ENCODE results near the gene NKX1-1. TPM values are rescaled to one million over a fixed set of nuclear protein-coding genes. Genes with fewer than 3 reads are reported as not detected.

Gene NKX1-1
- total RNA-seq, 1 donor from 2014 or later, result not detected

DNA sequence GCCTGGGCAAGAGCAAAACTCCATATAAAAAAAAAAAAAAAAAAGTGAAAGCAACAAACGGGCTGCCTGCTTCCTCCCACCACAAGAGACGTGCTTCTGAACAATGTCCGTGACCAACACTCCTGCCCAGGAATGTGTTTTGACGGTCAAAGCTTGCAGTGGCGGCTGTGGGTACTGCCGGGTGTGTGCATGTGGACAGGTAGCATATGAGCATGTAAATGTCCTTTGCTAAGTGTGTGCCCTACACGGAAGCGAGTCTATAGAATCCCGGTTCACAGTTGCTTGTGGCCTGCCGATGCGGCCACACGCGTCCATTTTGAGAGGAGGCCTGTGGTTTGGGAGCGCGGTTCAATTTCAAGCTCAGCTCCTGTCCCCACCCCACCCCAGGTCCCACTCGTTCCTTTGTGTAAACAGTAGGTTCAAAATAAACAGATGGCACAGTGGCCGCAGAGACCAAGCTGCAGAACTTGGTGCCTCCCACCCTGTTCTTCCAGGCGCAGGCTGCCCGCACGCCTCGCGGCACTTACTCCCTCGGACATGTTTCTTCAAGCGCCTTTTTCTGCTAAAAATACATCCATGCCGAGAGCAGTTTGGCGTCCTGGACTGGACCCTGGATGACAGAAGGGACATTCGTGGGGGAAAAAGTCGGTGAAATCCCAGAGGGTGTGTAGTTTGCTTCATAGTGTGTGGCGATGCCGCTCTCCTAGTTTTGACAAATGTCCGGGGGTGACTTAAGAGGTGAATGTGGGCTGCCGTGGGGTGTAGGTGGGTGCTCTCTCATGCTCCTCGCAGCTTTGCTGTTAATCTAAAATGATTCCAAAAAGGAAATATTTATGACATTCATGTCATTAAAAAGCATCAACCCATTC lies 11.5 kb upstream of the NKX1-1 start:
- intact Hi-C loops (cut with DNase I), result no loop called here
- DNase-seq (ENCODE audit: low spot score), result peak; percentile 35

DNA sequence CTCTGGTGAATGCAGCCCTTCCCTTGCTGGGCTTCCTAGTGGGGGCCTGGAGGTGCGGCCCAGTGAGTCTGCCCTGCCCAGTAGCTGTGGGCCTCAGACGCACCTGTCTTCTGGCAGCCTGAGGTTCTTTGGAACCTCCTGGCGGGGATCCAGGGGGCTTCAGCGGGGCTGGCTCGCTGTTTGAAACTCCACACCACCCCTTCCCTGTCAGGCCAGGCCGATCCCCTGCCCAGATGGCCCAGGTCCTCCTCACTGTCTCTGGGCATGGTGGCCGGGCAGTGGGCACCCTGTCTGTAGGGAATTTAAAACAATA lies 10.7 kb upstream of the NKX1-1 start:
- intact Hi-C loops (cut with DNase I), result no loop called here

DNA sequence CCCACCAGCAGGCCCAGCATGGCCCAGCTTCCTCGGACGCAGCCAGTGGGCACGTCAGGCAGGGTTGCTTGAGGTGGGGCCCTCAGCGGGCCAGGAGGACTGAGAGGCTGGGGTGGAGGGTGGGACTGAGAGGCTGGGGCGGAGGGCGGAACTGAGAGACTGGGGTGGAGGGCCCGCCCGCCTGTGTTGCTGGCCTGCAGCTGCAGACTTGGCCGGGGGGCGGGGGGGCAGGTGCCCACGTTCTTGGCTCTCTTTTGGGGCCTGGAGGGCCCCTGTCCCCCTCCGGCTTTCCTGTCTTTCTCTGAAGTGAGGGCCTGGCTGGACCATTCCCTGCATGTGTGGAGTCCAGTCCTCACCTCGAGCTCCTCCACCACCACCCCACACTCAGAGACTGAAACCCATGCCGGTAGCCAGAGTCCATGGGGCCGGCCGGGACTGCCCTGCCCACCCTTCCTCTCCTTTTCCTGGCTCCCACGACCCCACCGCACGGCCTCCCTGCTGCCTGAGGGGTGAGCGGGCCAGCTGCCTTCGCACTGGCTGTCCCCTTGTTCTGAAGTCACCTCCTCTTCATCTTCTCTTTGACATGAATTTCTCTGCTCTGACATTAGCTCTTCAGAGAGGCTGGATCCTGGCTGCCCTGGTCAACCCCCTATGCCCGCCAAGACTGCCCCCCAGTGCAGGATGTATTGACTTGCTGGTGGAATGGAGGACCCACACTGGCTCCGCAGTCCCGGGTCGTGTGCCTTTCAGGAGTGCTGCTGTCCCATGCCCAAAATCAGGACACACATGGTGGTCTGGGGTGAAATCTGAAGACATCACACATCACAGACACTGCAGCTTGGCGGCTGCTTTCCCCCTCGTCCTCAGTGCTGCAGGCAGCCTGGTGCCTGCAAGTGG lies 10.1 kb upstream of the NKX1-1 start:
- intact Hi-C loops (cut with DNase I), result no loop called here
- DNase-seq (ENCODE audit: low spot score), result peak; percentile 61

More for the DNA sequence above, 10.7 kb upstream of the NKX1-1 start:
- peak; percentile 53 for DNase-seq (ENCODE audit: low spot score)

DNA sequence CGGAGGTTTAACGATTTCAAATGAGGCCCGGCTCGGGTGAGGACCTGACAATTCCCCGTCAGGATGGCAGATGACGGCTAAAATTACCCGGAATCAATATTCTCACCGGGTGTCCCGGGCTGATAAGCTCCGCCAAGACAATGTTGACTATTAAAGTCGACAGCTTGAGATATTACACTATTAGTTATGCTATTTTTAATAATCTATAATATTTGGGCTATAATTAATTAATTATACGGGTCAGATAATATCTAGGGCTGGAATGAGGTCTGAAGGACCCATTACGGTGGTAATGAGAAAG lies 9.4 kb upstream of the NKX1-1 start:
- no peak for DNase-seq (ENCODE audit: low spot score)

DNA sequence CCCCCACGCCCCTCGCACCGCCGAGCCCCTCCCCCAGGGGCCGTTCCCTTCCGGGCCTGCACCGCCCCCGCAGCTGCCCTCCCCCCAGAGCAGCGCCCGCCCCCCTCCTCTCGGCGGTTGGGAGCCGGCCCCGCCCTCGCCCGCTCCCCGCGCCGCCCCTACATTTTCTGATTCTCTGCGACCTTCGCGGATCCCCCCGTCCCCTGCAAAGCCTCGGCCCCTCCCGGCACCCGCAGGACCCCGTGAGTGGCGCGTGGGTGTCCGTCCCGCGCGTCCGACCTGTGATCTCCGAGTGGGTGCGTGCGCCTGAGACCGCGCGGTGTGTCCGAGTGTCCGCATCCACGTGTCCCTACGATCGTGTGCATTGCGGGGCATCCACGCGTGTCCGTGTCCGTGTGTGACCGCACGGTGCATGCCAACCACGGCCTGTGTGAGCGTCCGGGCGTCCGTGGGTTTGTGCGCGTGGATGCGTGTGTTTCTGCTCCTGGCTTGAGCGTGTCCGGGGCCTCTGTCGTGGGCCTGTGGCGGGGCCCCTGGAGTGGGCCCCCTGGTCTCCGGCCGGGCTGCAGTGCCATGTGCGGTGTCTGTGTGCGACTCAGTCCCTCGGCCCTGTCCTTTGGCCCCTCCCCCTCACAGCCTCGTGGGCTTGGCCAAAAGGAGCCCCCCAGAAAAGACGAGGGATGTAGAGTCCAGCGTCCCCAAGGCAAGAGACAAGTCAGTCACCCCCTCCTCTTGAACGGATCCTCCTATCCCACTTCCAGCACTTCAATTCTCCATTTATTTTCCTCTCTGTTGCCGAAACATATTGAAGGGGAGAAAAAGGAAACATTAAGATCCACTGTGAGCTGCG lies 8.8 kb upstream of the NKX1-1 start:
- DNase-seq (ENCODE audit: low spot score), result peak; percentile 66
- intact Hi-C loops (cut with DNase I), result no loop called here

More for the DNA sequence above, 9.4 kb upstream of the NKX1-1 start:
- intact Hi-C loops (cut with DNase I), result no loop called here

DNA sequence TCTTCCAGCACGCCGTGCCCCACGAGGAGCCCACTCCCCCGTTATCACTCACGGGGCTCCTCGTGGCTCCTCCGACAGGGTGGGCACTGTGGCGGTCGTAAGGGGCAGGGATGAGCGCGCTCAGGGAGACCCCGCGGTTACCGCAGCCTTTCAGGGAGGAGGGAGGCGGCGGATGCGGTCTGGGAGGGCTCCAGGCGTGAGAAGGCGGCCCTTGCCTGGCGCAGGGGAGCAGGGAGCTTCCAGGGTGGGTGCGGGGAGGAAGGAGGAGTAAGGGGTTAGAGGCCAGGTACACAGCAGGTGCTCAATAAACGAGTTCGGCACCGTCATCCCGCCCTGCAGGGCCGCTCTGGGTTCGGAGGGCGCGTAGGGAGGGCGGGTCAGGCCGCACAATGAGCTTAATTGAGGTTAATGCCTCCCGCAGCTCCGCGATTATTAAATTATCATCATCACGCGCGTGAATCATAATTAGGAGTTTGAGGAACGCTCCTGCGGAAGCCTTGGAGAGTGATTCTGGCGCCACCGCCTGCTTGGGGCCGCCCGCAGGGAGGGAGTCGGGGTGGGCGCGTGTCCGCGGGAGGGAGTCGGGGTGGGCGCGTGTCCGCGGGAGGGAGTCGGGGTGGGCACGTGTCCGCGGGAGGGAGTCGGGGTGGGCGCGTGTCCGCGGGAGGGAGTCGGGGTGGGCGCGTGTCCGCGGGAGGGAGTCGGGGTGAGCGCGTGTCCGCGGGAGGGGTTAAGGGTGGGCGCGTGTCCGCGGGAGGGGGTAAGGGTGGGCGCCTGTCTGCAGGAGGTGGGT lies 7.6 kb upstream of the NKX1-1 start:
- intact Hi-C loops (cut with DNase I), result no loop called here
- DNase-seq (ENCODE audit: low spot score), result peak; percentile 44

DNA sequence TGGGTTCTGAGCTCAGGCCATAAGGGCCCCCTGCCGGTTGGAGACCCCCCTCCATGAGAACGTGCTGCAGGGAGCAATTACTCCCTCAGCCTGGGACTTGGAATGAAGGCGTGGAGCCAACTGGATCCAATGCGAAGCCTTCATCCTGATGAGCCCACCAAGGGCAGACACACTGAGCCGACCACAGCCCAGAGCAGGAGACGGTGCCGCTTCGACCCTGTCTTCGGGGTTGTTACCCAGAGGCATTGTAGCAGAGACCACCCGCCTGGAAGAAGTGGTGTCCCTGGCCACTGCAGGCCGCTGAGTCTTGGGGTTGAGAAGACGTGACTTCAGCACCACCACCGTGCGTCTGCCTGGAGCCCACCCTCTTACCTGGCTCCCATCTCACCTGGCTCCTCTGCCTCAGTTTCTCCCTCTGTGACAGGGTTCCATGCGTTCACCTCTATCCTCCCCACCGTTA lies 7.0 kb upstream of the NKX1-1 start:
- intact Hi-C loops (cut with DNase I), result no loop called here
- DNase-seq (ENCODE audit: low spot score), result peak; percentile 58

DNA sequence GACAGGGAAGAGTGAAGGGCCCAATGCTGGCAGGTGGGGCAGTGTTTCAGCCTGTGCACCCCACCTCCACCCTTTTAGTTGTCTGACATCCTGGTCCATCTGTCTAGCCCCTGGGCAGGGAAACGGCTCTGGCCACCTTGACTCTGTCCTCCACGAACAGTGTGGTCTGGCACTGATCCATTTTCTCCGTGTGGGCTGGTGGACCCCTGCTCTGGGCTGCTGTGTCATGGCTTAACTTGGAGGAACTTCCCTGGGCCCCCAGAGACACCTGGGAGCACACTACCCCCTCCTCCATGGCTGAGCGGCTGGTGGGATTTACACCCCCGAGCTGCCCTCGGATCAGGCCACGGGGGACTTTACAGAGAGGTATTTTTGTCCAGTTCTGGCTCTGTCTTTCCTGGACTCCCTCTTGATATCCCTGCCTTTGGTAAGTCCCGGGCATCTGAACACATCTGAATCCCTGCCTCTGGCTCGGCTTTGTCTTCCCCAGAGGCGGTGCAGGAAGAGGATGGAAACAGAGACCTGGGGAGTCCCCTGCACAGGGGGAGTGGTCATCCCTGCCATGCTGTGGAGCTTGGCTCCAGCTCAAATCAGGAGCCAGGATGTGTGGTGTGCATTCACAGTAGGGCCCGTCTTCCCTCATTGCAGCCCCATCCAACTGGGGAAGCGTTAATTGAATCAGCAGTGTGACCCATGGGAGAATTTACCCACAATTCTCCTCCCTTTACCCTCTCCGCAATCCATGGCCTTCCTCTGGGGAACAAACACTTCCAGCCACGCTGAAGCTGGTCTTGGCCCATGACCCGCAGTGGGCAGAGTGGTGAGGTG lies 6.3 kb upstream of the NKX1-1 start:
- peak; percentile 67 for DNase-seq (ENCODE audit: low spot score)
- intact Hi-C loops (cut with DNase I), result no loop called here

DNA sequence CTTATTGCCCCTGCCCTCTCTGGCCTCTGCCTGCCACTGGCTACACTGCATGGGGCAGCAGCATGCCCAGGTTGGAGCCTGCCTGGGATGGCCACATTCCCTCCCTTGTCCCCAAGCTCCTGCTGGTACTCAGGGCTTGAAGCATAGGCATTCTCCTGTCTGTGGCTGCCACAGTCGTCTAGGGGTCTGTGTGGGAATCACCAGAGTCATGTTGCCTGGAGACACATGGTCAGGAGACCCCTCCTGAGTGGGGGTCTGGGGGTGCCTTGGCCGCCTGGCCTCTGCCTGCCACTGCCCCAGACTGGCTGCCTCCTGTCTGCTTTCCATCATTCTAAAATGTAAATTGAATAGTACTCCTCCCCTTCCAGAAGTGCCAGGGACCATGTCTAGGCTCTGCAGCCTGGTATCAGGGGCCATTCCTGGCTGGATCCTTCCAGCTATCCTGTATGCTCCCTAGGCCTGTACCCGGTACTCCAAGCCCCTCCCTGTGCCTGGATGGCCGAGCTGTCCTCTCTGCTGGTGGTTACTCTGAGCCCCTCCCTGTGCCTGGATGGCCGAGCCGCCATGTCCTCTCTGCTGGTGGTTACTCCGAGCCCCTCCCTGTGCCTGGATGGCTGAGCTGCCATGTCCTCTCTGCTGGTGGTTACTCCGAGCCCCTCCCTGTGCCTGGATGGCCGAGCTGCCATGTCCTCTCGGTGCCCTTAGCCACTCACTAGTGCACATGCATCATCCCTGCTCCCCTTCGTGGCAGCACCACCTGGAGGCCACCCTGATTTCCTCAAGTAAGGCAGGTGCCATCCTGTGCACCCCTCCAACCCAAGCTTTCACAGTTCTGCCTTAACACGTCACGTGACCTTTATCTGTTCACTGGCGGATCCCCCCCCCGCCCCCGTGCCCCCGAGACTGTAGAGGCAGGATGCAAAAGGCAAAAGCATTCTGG lies 5.5 kb upstream of the NKX1-1 start:
- DNase-seq (ENCODE audit: low spot score), result peak; percentile 36
- intact Hi-C loops (cut with DNase I), result no loop called here

DNA sequence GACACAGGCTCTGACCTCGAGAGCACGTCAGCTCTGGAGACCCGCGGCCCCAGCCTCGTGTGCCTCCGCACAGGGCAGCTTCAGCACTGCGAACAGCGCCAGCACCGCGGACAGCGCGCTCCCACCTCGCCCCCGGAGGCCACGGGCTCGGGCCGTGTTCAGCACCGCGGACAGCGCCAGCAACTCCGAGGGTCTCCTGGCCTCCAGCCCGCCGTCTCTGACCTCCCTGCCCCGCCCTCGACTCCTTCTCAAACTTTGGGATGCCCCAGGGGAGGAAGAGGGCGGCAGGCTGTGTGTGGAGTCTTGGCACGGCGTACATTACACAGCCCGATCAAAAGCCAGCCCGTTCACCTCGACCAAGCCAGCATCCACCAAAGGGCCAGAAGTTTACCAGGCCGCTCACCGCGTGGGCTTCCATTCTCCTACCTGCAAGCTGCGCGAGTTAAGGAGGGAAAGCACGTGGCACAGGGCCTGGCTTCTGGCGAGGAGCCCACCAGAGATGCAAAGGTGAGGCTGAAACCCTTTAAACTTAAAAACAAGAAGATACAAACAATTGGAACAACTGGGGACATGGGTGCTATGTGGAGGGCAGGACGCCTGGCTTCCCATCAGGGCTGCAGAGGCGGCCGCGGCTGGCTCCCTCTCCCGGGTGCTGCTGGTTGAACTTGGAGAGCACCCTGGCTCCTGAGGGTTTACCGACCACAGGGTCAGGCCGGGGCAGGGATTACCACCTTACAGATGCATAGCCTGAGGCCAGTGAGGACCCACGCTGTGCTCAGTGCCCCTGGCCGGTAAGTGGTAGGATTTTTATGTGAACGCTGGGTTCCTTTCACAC lies 4.5 kb upstream of the NKX1-1 start:
- DNase-seq (ENCODE audit: low spot score), result peak; percentile 73
- intact Hi-C loops (cut with DNase I), result no loop called here

DNA sequence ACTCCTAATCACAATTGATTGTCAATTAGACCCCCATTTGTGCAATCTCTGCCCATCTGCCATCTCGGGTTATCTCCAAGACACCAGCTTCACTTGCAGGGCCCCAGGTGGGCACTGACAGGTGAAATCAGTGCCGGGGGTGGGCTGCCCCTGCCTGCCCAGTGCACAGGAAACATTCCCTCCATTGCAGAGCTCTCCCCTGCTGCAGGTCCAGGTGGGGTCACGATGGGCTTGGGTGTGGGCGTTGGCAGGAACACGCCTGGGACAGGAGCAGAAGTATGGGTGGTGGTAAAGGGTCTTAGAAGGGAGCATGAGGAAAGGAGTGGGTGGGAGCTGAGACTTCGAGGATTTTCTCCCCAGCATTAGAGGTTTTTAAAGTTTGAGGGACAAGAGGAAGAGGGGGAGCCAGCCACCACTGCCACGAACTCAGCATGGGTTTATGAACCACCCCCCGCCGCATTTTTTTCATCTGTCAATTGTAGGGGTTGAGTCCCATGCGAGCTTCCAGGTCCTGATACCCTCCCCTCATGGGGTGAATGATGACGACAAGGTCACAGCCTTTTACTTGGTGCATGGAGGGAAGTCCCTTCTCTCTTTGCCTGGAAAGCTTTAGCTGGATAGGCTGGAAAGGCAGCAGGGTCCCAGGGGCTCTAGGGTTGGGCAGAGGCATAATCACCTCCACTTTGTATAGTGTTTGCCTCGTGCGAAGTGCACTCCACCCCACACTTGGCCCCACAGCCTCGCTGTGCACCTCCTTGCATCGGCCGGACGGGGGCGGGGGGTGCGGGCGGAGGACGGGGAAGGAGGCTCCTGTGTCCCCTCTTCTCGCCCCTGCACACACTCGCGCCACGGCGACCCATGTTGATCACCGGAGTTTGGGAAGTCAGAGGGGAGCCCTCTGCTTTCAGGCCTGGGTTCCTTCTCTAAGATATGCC lies 3.5 kb upstream of the NKX1-1 start:
- peak; percentile 49 for DNase-seq (ENCODE audit: low spot score)
- intact Hi-C loops (cut with DNase I), result no loop called here

DNA sequence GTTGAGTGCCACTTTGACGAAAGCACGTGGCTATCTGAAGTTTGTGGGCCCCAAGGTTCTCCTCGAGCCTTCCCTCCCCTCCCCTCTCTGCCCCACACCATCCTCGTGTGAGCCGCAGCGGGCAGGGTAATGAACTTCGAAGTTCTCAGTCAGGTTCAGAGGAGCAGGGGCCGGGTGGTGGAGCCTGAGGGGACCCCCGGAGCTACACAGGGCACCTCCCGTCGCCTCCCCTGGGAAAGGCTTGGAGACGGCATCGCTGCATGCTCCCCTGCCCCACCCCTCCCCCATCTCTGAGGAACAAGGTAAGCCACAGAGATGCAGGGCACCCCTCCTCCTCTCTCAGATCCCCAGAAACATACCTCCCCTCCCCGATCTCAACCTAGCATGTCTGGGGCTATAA lies 2.8 kb upstream of the NKX1-1 start:
- intact Hi-C loops (cut with DNase I), result no loop called here
- DNase-seq (ENCODE audit: low spot score), result peak; percentile 74

DNA sequence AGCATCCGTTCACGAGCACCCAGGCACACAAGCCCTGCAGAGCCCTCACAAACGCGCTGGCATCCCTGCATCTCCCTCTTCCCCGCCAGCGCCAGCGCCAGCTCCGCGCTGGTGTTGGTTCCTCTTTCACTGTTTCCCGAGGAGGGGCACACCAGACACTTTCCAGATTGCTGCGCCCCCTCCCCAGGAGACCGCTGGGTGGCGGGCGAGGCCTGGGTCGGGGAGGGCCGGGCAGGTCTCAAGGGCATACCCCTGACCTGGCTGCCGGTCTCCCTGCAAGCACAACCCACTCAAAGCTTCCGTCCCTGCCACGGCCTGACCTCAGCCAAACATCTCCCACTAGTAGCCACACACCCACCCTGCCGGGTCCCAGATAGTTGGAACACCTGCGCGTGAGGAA lies 2.2 kb upstream of the NKX1-1 start:
- intact Hi-C loops (cut with DNase I), result no loop called here
- peak; percentile 59 for DNase-seq (ENCODE audit: low spot score)

DNA sequence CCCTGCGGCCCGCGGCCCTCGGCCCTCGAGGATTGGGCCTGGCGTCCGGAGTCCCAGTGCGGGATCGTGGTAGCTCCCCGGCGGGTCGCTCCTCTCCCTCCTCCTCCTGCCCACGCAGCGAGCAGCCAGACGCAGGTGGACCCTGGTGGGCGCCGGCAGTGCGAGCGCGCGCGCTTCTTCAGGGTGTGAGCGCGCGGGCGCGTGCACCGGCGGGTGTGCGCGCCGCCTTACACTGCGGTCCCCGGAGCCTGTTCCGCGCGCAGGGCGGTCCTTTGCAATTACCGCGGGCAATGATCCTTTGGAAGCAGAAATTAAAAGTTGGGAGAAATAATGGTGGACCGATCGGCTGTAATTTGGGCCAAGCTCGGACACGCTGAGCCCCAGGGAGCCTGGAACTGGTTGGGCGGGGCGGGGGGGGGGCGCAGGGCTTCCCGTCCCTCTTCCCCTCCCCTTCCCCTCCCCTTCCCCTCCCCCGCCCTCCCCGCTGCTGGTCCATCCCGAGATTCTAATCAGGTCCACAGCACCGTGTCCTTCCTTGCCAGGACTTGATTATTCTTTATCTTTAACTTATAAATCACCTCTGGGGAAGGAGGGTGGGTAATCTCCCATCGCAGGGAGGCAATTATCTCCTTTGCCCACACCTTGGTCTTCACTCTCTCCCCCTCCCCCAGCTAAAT lies 1.6 kb upstream of the NKX1-1 start:
- DNase-seq (ENCODE audit: low spot score), result no peak
- intact Hi-C loops (cut with DNase I), result no loop called here

Measured in cardiac septum (tissue), 1 donor.